BJ (cell line): ENCODE results near the gene MTCH1. TPM values are rescaled to one million over a fixed set of nuclear protein-coding genes. Genes with fewer than 3 reads are reported as not detected.

Experiments
- CTCF ChIA-PET: fragments of 350-600 bp; formaldehyde crosslinking; extraction: SDS; loops from one replicate; lab custom pipeline; 2021; ENCODE audit warnings: antibody characterized with exemption, inconsistent platforms; lab: Yijun Ruan, JAX
- POLR2A ChIA-PET: fragments of 300-600 bp; sonication (Branson Sonifier 250); formaldehyde crosslinking; extraction: SDS; loops from one replicate; lab custom pipeline; 2021; ENCODE audit warnings: antibody characterized with exemption; lab: Charles Lee
- DNase-seq: peaks from one replicate; pipeline ENCODE4 v3.0.0-alpha.2; 2011; ENCODE audit warnings: low read depth
- H3K27me3 ChIP-seq: 2 replicates; pipeline ENCODE4 v1.6.0; 2011; ENCODE audit warnings: low read length; ENCODE audit not compliant: control insufficient read depth, insufficient read depth
- H3K36me3 ChIP-seq: 2 replicates; pipeline ENCODE4 v1.5.1; 2011; ENCODE audit warnings: low read length; ENCODE audit not compliant: control insufficient read depth, insufficient read depth
- H3K4me3 ChIP-seq: 2 replicates; pipeline ENCODE4 v1.5.1; 2011; ENCODE audit warnings: low read depth, mild to moderate bottlenecking, control low read depth, low read length
- polyA plus RNA-seq: library from polyadenylated mRNA; depleted of rRNA; stranded (reverse); fragments of >200 nt; gene quantifications from 2 replicates; pipeline ENCODE4 v1.2.3, GENCODE V29; 2011
- TF ChIP-seq, protein P1 (sequence below): IDR thresholded peaks from 2 replicates; pipeline ENCODE4 v1.5.1; 2011; ENCODE audit warnings: low read depth, mild to moderate bottlenecking, control low read depth, inconsistent platforms, low read length, moderate library complexity; ENCODE audit not compliant: insufficient read depth

MTCH1 gene
- polyA plus RNA-seq, 1 experiment = 207 TPM

DNA sequence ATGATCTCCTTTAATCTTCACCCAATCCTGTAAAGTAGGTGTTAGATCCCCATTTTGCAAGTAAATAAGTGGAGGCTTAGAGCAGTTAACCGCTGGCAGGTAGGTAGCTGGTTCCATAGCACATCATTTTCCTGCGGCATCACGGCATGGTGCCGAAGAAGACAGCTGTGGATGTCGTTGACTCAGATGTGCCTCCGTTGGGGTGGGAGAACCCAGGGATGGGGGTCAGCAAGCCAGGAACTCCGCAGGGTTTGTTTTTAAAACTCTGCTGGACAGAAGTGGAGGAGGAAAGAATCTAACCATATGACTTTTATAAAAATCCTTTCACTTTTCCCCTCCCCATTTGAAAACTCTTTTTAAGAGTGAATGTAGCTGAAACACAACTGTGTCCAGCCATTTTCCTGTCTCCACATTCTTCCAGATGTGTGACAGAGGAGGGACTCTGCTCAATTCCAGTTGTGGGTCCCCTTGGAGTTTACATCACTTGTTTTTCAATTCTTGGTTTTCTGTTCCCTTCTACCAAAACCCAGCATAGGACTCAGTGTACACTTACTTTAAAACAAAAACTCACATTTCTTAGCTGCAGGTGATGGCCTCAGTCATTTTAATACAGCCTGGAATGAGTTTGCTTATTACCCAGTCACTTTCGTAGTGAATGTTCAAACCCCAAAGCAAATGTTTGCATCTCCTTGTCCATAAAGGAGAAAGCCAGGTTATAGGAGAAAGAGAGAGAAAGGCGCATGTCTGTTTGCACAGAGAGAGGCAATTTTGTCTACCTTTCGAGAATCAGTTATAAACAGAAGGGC, 59.1 kb downstream of the MTCH1 start:
- DNase-seq = no peak
- CTCF ChIA-PET = interaction anchor here (1.3 to 1.9 kb wide), 3 partner anchors 13 to 91 kb away, joined by 3 to 7 read pairs (median 3); no protein-coding TSS in a partner anchor
- POLR2A ChIA-PET = no interaction called here
- no peaks in the 10 kb centered on the region for H3K27me3 ChIP-seq
- H3K36me3 ChIP-seq = peaks cover 2% of the 10 kb centered on the region
- TF ChIP-seq, protein P1, sequence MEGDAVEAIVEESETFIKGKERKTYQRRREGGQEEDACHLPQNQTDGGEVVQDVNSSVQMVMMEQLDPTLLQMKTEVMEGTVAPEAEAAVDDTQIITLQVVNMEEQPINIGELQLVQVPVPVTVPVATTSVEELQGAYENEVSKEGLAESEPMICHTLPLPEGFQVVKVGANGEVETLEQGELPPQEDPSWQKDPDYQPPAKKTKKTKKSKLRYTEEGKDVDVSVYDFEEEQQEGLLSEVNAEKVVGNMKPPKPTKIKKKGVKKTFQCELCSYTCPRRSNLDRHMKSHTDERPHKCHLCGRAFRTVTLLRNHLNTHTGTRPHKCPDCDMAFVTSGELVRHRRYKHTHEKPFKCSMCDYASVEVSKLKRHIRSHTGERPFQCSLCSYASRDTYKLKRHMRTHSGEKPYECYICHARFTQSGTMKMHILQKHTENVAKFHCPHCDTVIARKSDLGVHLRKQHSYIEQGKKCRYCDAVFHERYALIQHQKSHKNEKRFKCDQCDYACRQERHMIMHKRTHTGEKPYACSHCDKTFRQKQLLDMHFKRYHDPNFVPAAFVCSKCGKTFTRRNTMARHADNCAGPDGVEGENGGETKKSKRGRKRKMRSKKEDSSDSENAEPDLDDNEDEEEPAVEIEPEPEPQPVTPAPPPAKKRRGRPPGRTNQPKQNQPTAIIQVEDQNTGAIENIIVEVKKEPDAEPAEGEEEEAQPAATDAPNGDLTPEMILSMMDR = no peak
- H3K4me3 ChIP-seq = no peak overlapping the region

DNA sequence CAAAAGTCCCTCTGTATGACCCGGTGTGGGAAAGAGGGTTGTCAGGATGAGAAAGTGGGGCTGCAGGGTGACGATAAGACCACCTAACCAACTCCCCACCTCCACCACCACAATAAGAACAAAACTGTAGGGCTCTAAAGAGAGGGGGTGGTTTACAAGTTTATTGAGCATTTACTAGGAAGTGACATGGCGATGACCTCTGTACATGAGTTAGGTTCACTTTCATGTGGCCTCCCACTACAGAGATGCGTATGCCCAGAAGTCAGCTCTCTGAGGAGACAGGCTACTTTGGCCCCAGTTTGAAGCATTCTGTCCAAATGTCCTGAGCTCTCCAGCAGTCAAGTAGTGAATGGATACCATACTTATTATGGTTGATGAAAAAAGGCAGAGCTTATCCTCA, 60.2 kb downstream of the MTCH1 start:
- CTCF ChIA-PET = interaction anchor here (0.7 to 1.1 kb wide), 2 partner anchors 53 to 73 kb away, joined by 3 read pairs; no protein-coding TSS in a partner anchor
- POLR2A ChIA-PET = no interaction called here
- TF ChIP-seq, protein P1 = no peak
- DNase-seq = no peak
- Histone ChIP-seq H3K36me3 (peaks cover 2% of the 10 kb centered on the region), H3K4me3 (no peak overlapping the region), H3K27me3 (no peaks in the 10 kb centered on the region)

DNA sequence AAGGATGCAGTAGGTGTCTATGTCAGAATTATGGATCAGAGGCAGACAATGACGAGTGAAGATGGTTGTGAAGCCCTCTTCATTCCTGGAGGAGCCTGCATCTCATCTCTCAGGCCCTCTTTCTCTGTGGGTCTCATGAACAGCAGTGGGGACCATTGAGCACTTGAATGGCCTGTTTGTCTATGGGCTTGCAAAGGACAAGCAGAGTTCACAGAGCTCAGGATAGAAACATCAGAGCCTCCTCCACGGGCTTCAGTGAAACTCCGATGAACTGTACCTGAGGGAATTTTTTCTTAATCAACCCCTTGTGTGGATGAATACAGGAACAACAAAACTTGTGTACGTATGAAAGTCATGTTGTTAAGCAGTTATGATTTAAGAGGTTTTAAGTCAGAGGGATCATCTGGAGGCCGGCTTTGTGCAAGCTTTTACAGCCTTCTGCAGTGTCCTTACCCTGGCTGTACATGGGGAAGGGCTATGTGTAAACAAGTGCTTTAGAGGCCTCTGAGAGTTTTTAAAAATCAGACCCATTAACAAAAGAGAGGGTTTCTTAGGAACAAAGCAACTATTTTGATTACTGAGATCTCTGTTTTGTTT, 61.1 kb downstream of the MTCH1 start:
- ChIA-PET CTCF (interaction anchor here (1.2 to 1.3 kb wide), 2 partner anchors 15 to 54 kb away, joined by 3 to 4 read pairs; no protein-coding TSS in a partner anchor), POLR2A (no interaction called here)
- no peak for DNase-seq
- H3K36me3 ChIP-seq = peaks cover 2% of the 10 kb centered on the region
- H3K4me3 ChIP-seq = no peak overlapping the region
- H3K27me3 ChIP-seq = no peaks in the 10 kb centered on the region
- TF ChIP-seq, protein P1 = no peak

DNA sequence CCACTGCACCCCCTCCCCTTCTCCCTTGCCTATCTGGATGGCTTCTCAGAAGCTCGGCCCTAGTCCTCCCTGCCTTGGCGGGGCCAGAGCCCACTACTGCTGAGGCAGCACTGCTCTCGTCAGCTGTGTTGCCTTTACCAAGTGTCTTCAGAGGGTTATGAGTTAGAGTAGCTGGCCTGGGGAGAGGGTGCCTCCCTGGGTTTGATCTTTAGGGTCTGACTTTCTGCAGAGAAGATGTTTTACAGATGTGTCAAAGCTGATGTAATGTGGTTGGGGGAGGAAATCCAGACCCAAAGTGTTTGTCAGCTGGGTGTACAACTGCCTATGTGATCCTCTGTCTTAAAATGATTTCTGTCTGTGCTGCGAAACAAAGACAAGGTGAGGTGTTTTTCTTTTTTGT, 61.9 kb downstream of the MTCH1 start:
- no peak overlapping the region for H3K4me3 ChIP-seq
- TF ChIP-seq, protein P1 = no peak
- no peaks in the 10 kb centered on the region for H3K27me3 ChIP-seq
- DNase-seq = no peak
- ChIA-PET CTCF (interaction anchor here (1.2 to 1.3 kb wide), 2 partner anchors 16 to 55 kb away, joined by 3 to 4 read pairs; no protein-coding TSS in a partner anchor), POLR2A (no interaction called here)
- peaks cover 2% of the 10 kb centered on the region for H3K36me3 ChIP-seq

DNA sequence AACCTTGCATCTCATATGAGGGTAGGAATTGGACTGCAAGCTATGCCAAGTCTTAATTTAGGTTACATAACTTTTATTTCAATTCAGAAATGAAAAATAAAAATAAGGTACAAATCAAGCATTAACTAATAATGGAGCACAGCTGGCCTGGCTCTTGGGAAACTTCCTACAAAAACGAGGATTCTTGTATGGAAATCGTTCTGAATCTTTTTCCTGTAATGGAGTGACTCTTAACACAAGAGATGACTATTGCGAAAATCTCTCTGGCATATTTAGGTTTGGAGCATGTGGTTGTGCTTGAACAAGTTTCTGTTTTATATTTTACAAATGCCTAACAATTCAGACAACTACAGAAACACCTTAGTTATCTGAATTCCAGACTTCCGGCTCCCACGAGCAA, 65.5 kb downstream of the MTCH1 start:
- POLR2A ChIA-PET = no interaction called here
- TF ChIP-seq, protein P1 = no peak
- no peak for DNase-seq
- Histone ChIP-seq H3K4me3 (no peak overlapping the region), H3K36me3 (peaks cover 3% of the 10 kb centered on the region; the same call in 1 of the 2 replicates), H3K27me3 (no peaks in the 10 kb centered on the region)
- CTCF ChIA-PET = interaction anchor here (5.3 kb wide), 1 partner anchor 98 kb away, joined by 19 read pairs; no protein-coding TSS in a partner anchor
